Smooth muscle cell of bladder (primary cell): ENCODE data around the gene MUC21. TPM values are rescaled to one million over a fixed set of nuclear protein-coding genes. Genes with fewer than 3 reads are reported as not detected.

Source experiments
- total RNA-seq: library from RNA; depleted of rRNA; stranded (reverse); fragments of >200 nt; gene quantifications from 2 replicates; pipeline ENCODE4 v1.2.3, GENCODE V29; 2014

MUC21 gene
- total RNA-seq = not detected in 2 replicates

DNA sequence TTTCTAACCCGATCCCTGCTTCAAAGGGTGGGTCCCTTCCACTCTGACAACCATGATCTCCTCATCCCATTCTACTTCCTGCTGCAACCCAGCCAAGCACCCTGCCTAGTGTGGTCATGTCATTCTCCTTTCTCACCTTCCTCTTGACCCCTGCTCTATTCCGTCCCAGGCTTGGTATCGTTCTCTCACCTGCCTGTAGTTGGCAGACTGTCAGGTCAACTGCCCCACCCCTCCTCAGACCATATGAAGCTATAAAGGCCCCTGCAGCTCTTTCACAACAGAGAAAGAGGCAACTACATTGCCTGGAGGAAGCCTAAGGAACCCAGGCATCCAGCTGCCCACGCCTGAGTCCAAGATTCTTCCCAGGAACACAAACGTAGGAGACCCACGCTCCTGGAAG lies at the start of gene MUC21:
Gene MUC21 (plus strand): TSS at position 280 of the 400 bp plus-strand sequence. CDS start 241 bp downstream, outside the sequence.

DNA sequence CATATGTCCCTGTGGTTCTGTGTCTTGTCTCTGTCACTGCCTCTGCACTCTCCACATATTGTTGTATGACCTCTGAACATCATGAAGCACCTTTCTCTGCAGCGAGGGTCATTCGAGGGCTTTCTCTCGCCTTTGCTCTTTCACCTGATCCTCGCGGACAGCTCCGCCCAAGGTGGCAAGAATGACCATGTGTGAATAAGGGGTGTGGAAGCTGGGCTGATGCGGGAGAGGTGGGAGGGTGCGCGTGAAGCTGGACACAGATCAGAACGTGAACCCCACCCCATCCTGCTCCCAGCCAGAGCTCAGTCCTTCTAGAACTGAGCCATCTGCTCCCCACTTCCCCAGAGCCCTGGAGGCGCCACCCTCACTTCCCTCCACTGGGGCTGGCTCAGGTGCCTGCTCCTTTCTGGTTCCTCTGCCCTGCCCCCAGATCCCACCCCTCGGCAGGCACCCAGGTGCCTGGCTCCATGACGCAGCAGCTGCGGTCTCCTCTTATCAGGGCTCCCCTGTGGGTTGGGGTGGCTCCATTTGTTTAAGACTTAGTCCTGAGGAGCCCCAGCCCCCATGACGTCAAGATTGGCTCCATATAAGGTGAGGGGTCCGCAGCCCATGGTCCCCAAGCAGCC lies 43.0 kb upstream of the MUC21 start, which contains the start of gene MUCL3:
Gene MUCL3 (plus strand): TSS at position 613 of the 626 bp plus-strand sequence. CDS start 27 bp downstream, outside the sequence.

DNA sequence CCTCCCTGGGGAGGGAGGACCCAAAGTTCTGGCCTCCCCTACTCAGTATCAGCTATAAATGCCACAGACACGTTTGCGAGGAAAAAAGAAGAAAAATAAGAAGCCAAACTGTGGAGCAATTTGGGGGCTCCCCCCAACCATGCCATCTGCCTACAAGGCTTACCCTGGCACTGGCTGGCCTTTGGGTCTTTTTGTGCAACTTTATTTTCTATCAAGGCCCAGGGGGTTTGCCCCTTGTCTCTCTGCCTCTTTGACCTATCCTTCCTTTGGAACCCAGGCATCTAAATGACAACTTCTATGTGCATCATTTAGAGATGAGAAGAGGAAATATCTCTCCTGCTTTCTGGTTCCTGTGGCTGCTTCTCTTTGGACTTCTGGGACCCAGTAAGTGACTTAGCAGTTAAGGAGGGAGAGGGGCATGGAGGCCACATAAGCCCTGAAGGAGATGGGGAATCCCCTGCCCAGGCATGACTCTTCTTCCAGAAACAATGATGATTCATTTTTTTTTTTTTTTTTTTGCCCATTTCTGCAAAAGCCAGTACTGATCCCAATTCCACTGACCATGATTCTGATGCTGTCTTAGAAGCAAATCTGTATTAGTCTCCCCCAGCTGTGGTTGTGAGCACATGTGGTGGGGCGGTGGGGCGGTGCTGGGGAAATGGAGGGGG lies 27.0 kb downstream of the MUC21 start, which contains the start of gene MUC22:
Gene MUC22 (plus strand): TSS at position 82 of the 668 bp plus-strand sequence. CDS start 233 bp downstream, at position 315.

Other genes with a start within 250 kb of the MUC21 start
- gene FLOT1, start 241.0 kb upstream of the MUC21 start, total RNA-seq = 90.2 and 100 TPM in 2 replicates
- 48.9 and 61.3 TPM in 2 replicates for gene IER3, start 239.2 kb upstream of the MUC21 start, total RNA-seq
- 16.2 and 34.9 TPM in 2 replicates for gene DDR1, start 99.2 kb upstream of the MUC21 start, total RNA-seq
- gene GTF2H4, start 75.5 kb upstream of the MUC21 start, total RNA-seq = 5.8 and 11.1 TPM in 2 replicates
- gene VARS2, start 69.5 kb upstream of the MUC21 start, total RNA-seq = 9.8 and 15.5 TPM in 2 replicates
- gene SFTA2, start 51.5 kb upstream of the MUC21 start, total RNA-seq = not detected in 2 replicates
- not detected in 2 replicates for gene MUCL3, start 42.7 kb upstream of the MUC21 start, total RNA-seq
- gene MUC22, start 26.8 kb downstream of the MUC21 start, total RNA-seq = not detected in 2 replicates
- not detected in 2 replicates for gene C6orf15, start 128.9 kb downstream of the MUC21 start, total RNA-seq
- 1.7 and 2.1 TPM in 2 replicates for gene PSORS1C1, start 131.1 kb downstream of the MUC21 start, total RNA-seq
- under 0.01 TPM in 1 of 2 replicates, not detected in the other for gene CDSN, start 136.7 kb downstream of the MUC21 start, total RNA-seq
- not detected in 2 replicates for gene PSORS1C2, start 155.3 kb downstream of the MUC21 start, total RNA-seq
- gene CCHCR1, start 174.1 kb downstream of the MUC21 start, total RNA-seq = 13.1 and 14.1 TPM in 2 replicates
- 1.8 and 2.0 TPM in 2 replicates for gene TCF19, start 174.9 kb downstream of the MUC21 start, total RNA-seq
- gene POU5F1, start 187.0 kb downstream of the MUC21 start, total RNA-seq = 0.09 and 0.14 TPM in 2 replicates